MM.1S (cell line): ENCODE results near the gene MICALL1.

Experiments used
- EZH2 ChIP-seq: fragments of 300-600 bp; sonication (generic); optimal IDR thresholded peaks from 2 replicates; pipeline ENCODE3; 2017; ENCODE audit warnings: low read depth, mild to moderate bottlenecking, antibody characterized with exemption, low read length, mixed read lengths
- EZH2phosphoT487 ChIP-seq: fragments of 300-600 bp; sonication (generic); IDR thresholded peaks from 2 replicates; pipeline ENCODE4 v1.6.1; 2018; ENCODE audit warnings: antibody characterized with exemption, low read length
- TF ChIP-seq, protein P1 (sequence below): fragments of 300-600 bp; sonication (generic); IDR thresholded peaks from 2 replicates; pipeline ENCODE4 v1.5.1; 2016; ENCODE audit warnings: antibody characterized with exemption, low read length, mixed read lengths

DNA sequence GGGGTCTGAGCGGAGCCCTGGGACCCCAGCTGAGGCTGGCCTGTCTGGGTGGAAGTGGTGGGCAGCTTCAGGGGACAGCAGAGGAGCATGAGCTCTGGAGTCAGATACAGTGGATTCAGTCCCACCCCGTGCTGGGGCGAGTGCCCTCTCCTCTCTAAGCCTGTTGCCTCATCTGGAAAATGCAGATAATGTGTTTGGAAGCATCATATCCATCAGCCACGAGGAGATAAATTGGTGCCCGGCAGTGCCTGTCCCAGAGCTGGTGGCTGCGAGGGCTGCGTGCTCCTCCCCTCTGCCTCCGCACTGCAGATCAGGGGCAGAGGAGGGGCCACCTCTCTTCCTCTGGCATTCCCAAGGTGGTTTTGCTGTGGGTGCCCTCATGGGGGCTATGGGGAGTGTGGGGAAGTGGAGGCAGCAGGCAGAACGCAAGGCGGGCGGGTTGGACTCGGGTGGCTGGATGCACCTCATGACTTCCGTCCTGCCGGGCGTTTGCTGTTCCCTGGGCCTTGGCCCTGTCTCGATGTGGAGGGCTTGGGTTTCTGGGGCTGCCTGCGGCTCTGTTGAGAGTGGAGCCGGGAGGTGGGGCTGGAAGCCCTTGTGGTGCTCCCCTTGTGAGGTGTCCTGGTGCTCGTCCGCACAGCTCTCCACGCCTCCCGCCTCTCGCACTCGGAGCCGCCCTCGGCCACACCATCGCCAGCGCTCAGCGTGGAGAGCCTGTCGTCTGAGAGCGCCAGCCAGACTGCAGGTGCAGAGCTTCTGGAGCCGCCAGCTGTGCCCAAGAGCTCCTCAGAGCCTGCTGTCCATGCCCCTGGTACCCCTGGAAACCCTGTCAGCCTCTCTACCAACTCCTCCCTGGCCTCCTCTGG is 20.9 kb downstream of the MICALL1 start:
- no peak for TF ChIP-seq EZH2phosphoT487
- TF ChIP-seq, protein P1, sequence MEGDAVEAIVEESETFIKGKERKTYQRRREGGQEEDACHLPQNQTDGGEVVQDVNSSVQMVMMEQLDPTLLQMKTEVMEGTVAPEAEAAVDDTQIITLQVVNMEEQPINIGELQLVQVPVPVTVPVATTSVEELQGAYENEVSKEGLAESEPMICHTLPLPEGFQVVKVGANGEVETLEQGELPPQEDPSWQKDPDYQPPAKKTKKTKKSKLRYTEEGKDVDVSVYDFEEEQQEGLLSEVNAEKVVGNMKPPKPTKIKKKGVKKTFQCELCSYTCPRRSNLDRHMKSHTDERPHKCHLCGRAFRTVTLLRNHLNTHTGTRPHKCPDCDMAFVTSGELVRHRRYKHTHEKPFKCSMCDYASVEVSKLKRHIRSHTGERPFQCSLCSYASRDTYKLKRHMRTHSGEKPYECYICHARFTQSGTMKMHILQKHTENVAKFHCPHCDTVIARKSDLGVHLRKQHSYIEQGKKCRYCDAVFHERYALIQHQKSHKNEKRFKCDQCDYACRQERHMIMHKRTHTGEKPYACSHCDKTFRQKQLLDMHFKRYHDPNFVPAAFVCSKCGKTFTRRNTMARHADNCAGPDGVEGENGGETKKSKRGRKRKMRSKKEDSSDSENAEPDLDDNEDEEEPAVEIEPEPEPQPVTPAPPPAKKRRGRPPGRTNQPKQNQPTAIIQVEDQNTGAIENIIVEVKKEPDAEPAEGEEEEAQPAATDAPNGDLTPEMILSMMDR: no peak
- TF ChIP-seq EZH2: no peak
